Stimulated activated CD4-positive, alpha-beta T cell treated with anti-CD3 and anti-CD28 coated beads, Interleukin-4, amount 100 ng/mL, for 4 hours (primary cell): Measurements from ENCODE around the gene KLF5.
"Not testable (repeated sequence)": the region's sequence is repeated elsewhere in the genome, so short reads cannot be mapped to it uniquely, and the experiment has no call there.

ENCODE experiments used
- DNase-seq, 2 experiments: peaks; one replicate each; pipeline ENCODE4 v3.0.0-alpha.2; 2020

The KLF5 gene

DNA sequence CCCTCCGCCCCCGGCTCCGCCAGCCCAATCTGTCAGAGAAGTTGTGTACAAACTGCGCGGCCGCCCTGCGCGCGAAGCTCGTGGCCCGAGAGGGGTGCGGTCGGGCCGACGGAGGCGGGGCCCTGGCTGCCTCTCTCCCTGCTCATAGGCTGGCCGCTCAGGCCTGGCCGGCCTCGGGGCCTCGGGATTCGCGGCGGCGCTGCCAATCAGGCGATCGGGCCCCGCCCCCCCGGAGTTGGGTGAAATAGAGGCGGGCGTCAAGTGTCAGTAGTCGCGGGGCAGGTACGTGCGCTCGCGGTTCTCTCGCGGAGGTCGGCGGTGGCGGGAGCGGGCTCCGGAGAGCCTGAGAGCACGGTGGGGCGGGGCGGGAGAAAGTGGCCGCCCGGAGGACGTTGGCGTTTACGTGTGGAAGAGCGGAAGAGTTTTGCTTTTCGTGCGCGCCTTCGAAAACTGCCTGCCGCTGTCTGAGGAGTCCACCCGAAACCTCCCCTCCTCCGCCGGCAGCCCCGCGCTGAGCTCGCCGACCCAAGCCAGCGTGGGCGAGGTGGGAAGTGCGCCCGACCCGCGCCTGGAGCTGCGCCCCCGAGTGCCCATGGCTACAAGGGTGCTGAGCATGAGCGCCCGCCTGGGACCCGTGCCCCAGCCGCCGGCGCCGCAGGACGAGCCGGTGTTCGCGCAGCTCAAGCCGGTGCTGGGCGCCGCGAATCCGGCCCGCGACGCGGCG lies at the start of gene KLF5:
TSS of gene KLF5 (plus strand) at position 270 of the 724 bp plus-strand sequence. CDS start at position 593, 323 bp downstream.
- DNase-seq, result peak; percentile 95 to 96

DNA sequence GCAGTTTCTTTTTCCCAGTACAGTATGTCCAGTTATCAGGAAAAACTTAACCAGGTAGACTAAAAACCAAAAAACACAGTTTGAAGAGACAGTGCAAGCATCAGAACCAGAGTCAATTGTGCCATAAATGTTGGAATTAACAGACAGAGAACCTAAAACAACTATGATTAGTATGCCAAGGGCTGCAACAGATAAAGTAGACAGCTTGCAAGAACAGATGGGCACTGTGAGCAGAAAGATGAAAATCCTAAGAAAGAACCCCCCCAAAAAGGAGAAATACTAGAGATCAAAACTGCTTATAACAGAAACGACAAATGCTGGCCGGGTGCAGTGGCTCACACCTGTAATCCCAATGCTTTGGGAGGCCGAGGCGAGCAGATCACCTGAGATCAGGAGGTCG lies 47.1 kb upstream of the KLF5 start:
- DNase-seq, result no peak

DNA sequence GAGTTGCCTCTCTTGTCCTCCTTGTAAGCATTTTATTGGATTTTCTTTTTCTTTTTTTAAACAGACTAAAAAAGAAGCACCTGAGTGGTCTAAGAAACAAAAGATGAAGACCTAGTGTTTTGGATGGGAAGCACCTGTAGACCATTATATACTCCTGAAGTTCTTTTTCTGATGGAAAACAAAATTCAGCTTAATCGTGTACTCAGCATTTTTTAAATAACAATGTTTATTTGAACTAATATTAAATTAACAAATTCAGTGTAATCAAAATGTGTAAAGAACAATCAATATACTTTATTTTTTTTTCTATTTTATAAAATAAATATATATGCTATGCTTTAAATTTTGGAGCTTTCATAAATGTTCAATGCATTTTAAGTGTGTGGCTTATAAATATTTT lies 43.0 kb upstream of the KLF5 start:
- no peak for DNase-seq

DNA sequence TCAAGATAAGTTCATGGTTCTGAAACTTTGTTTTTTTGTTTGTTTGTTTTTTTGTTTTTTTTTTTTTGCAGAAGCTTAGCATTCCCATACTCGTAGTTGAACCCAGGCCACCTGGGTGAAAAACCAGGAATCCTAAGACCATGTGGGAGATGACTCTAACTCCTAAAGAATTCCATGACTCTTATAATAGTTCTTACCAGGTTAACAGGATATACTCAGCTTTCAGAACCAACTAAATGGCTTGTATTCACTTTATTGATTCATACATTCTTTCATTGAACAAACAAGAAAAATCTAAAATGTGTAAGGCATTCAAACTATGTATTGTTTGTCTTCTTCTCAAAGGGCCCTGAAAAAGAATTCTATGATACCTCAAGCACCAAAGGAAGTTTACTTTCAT lies 40.5 kb upstream of the KLF5 start:
- no peak for DNase-seq

DNA sequence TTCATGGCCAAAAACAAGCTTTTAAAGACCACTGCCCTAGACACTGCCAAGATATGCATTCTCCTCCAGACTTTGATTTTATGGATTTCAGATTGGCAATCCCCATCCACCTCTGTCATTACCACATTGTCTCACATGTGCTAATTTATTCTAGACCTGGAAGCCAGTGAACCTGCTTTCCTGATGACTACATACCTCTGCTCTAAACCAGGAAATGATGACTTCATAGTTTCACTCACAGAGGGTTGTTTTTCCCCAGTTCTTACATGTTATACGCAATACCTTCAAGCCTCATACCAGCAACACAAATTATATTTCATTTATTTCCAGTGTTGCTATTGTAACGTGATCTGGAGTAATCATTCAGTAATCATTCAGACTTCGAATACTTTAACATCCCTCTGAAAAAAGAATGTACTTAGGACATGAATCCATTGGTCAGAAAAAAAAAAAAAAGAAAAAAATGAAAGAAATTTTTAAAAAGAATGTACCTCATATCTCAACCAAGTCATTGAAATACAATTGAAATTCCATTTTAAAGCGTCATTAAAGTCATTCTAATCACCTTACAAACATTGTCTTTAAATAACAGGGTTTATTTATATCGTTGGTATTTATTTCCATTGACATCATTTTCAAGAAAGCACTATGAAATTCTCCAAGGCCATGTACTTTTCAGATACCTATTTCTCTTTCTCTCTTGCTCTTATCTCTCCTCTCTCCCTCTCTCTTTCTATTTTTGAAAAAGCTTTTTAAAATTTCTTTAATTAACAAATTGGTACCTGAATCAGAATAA lies 33.4 kb upstream of the KLF5 start:
- no peak for DNase-seq

DNA sequence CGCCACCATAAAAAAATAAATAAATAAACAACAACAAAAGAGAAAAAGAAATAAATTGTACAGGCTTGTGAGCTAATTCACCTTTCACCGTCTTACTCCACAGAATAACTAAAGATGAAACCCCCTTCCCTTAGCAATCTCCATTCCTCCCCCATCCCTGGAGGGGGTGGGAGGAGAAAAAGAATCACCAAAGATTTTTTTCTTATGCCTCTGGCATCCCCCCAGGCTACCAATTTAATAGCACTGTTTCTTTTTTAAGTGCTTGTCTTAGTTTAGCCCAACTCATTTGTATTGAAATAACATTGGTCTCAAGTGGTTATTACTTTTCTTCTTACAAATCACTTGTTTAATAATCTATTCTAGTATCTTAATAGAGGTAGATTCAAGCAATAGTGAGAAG lies 23.9 kb upstream of the KLF5 start:
- DNase-seq, result no peak

DNA sequence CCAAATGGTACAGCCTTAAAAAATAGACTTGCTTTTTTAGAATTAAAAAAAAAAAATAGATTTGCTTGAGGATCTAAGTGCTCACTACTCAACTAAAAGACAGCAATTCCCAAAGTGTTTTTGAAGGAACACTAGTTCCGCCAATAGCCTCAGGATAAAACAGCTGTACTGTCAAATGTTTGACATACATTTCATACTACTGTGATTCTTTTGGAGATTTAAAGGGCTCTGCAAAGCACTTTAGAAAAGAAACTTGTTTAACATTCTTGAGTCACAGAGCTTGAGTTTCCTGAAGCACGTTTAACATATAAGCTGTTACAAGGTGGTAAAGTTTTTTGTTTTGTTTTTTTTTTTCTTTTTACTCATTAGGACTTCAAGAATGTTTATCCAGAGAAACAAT lies 23.1 kb upstream of the KLF5 start:
- DNase-seq, result no peak

DNA sequence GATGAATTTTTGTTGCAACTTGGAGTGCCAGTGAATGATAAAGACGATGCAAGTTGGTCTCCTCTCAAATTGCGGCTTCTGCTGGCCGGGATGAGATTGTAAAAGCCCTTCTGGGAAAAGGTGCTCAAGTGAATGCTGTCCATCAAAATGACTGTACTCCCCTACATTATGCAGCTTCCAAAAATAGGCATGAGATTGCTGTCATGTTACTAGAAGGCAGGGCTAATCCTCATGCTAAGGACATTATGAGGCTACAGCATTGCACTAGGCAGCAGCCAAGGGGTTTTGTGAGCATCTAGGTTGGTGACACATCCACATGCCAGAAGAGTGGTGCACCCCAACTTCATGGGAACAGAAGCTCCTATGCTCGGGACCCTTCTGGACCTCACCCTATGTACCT lies 22.2 kb upstream of the KLF5 start:
- DNase-seq, result no peak

DNA sequence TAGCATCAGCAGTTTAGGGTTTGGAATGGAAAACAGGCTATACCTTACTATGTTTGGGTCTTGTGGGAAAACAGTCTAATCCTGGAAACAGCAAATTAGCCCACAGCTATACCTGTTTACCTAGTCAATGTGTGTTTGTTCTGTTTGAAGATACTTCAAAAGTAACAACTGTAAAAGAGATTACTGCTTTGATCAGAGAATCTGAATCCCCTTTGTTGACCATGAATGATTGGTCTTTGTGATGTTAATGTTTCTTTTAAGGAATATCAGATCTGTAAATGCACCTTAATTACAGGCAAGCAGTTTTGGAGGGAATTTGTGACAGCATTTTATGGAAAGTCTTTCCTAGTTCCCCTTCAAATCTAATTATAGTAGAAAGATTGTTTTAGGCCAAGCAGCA lies 20.7 kb upstream of the KLF5 start:
- DNase-seq, result no peak

DNA sequence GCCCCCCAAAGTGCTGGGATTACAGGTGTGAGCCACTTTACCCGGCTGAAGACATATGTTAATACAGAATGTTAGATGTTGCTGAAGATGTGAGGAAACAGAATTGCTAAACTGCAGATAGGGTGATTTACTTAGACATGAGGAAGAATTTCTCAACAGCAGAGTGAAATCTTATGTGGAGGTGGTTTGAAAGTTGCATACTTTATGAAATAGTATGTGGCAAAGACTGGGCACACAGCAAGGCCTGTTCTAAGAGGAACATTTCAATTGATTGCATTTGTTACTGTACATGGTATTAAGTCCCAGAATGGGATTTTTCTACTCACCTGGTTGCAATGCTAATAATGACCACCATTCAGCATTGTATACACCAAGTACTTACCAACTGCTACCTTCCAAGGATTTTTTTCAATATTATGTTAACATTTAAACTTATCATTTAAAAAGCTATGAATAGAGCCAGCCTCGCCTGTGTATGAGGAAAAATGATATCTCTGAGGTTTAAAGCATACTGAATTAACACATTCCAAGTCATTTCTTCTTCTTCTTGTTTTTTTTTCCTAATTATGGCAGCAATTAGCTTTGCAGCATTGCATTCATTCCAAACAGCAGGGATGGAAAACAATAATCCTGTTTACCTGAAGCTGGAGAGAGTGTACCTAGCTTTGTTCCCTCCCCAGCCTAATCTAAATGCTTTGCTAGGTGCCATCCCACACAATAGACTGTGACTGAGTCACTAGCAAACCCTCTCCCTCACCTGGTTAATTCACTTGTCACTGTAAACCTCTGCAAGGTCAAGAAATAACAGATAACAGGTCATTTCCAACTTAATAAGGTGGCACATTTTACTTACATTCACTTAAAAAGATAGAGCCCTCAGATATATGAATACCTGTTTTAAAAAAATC lies 19.4 kb upstream of the KLF5 start:
- DNase-seq, result no peak

DNA sequence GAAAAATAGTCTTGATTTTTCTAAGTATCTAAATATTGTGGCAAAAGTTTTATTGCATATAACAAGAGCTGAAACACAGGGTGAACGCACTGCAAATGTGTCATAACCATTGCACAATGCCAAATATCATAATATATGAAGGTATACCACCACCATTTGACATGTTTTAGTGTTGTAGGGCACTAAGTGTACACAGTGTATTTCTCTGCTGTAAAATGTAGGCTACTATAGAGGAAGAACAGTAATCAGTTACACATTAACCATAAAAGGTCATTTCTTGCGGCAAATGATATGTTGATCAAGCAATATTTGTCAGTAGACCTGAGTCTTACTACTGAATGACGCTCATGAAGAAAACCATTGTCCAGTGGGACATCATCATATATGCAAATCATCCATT lies 18.3 kb upstream of the KLF5 start:
- DNase-seq, result no peak

DNA sequence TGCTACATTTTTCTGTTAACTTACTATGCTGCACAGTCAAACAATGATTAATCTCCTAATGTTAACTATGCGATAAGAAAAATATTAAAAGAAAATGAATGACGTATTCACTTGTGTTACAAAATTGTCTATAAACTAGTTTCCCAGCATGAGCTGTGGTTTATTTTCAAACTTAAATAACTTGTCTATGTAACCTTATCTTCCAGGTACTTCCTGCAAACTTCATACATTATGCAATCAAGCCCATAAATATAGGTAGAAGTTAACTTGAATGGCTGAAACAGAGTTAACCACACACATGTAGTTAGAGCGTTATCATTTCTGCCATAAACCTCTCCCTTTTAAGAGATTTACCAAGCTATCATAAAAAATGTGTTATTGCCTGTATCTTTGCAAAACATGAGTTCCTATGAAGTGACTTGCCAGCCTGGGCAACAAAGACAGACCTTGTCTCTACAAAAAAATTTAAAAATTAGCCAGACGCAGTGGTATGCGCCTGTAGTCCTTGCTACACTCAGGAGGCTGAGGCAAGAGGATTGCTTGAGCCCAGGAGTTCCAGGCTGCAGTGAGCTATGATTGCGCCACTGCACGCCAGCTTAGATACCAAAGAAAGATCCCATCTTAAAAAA lies 17.7 kb upstream of the KLF5 start:
- DNase-seq, result no peak

DNA sequence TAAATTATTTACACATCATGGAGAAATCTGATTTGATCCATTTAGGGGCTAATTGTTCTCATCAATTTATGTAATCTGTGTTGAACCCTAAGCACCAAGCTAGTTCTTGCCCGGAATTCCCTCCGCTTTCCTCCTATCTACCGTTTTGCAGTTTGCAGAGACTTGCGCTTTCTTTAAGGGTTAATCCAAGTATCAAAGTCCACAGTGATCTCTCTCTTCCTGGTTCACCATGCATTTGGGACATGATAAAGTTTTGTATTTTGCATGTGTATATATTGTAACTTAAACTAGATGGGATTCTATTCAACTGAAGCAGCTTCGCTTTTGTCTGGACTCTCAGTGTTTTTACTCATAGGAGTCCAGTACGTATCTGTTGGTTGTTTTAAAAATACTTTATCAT lies 13.8 kb upstream of the KLF5 start:
- no peak for DNase-seq

DNA sequence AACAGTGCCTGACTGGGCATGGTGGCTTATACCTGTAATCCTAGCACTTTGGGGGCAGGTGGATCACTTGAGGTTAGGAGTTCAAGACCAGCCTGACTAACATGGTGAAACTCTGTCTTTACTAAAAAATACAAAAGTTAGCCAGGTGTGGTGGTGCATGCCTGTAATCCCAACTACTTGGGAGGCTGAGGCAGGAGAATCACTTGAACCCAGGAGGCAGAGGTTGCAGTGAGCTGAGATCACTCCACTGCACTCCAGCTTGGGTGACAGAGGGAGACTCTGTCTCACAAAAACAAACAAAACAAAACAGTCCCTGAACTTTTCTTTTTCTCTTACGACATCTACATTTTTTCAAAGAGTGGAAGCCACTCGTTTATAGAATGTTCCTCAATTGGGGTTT lies 10.2 kb upstream of the KLF5 start:
- not testable (repeated sequence) for DNase-seq

DNA sequence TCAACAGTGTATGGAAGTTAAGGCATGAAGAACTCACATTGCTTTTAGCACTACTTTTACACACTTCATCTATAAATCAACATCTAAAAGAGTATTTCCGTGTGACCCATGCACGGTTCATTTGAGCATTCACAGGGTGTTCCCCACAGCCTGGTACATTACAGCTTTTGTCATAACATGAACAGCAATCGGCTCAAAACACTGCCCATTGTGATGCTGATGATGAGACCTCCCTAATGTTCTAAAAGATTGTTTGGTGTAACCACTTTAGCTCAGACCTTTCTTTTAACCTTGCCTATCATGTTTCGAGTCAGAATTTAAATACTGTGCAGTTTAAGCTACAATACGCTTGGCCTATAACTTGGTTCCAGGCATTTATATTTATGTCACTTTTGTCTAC lies 4.1 kb upstream of the KLF5 start:
- DNase-seq, result no peak

DNA sequence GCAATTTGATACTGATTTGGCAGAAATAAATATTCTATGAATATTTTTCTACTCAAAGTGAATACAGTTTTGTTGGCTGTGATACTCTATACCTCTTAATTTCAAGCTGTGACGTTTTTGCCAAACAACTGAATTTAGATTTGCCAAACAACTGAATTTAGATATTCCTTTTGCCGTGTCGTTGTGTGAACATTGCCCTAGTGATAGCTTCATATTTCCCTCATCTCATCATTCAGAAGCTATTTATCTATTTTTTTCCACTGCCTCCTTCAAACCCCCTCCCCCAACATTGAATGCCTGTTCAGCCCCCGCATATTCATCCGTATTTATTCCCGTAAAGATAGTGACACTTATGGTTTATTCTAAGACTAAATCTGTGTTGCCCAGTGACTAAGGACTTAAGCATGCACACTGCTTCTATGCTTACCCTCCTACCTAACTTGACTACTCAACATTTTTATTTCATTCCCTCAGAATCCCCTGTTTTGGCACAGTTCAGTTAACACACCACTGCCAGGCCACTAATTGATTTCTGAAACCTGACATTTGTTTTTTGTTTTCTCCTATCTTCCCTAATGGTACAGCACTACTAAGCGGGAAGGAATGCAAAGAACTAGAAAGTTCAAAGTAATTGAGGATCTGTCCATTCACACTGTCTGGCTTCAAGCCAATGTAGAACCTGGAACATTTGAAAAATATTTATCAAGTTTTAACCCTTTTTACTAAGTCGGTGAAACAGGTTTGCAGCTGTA lies 2.8 kb upstream of the KLF5 start:
- no peak for DNase-seq

DNA sequence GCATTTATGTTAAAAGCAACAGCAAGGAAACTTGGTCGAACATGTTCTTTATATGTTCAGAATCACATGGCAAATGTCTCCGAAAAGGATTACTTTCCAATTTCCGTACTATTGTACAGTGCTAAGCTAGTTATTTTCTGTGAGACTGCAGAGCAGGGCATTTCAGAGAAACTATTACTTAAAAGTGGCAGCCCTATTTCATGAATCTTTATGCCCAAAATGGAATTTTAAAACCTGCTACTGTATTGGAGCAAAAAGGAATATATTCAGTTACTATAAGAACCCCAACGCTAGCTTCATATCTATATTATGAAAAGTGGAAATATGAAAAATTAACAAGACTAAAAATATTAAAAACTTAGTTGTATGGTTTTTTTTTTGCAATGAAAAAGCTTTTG lies 2.2 kb upstream of the KLF5 start:
- DNase-seq, result no peak

DNA sequence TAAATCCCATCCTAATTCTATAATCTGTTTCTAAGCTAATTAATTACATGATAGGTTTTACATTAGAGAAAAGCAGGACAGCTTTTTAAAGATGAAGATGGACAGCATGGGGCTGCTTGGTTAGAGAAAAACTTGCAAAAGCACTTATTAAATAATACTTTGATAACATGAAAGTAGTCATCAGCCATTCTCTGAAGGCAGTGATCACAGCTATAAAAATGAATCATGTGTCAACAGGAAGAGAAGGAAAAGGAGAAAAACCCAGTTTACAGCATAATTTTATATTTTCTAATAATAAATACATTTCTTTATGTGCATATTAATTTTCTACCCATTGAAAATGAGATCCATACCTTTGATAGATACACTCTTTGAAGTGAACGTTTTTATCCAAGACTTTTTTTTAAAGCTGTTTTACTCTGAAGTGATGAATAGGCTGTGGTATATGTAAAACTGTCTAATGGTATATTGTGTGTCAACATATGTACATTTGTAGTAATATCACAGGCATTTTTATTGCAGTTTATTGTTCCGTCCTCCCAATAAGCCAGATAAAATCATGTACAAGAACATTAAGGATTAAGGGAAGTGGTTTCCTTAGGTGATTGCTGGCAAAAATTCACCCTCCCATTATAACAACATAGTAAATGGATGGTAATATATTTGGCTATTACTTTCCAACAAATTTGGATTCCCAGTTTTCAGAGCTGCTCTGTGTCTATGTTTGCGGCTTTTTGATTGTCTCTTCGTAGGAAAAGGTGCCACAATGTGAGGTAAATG lies 1.3 kb upstream of the KLF5 start:
- DNase-seq, result no peak

DNA sequence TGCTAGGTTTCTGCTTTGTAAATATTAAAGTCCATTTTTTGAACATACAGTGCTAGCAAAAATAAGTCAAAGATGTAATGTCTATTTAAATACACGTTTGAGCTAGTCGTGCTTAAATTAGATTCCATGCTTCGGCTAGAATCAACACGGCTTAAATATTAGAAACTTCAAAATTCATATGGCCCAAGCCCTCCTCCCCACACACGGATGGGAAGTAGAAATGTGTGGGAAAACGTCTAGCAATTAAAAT lies 816 bp upstream of the KLF5 start:
- no peak for DNase-seq

DNA sequence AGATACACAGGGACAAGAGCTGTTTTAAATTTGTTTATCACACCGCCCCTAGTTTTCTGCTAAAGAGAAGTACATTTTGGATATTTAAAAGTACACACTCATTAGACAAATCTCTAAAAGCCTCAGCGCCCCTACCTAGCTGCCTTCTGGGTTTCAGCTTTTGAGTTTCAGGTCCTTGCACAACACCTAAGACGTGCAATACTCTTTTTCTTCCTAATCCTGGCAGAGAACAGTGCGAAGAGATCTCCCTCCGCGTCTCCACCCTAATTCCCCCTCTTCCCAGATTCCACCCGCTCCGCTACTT lies 421 bp upstream of the KLF5 start:
- DNase-seq, result no peak

DNA sequence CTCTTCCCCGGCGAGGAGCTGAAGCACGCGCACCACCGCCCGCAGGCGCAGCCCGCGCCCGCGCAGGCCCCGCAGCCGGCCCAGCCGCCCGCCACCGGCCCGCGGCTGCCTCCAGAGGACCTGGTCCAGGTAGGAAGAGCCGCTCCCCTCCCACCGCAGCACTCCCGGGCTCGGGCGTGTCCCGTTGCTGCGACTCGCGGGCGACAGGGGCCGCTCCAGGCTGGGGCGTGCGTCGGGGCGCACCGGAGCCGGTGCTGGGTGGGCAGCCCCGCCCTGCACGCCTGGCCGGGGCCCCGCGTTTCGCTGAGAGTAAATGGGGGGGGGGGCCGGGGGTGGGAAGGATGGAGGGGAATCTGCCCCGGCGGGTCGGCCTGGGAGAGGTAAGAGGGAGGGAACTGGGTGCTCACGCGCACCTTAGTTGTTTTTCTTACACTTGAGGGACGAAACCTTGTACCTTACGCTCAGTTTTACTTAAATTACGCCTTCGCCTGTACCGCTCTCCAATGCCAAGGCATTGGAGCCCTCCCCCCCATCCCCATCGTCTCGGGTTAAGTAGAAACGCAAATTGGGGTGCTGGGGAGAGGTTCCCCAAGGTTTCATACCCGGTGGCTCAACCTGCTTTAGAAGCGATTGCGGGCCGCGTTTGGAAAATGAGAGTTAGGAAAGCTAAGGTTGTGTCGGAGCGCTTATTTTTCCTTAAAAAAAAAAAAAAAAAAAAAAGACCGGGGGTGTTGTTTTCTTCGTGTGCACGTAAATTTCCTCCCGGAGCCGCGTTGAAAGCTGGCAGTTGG lies 850 bp downstream of the KLF5 start:
- peak; percentile 35 to 38 for DNase-seq
